Astrocyte (in vitro differentiated cells and primary cell): ENCODE data around the gene RALGDS. TPM values are rescaled to one million over a fixed set of nuclear protein-coding genes. Genes with fewer than 3 reads are reported as not detected.

ENCODE experiments used
- DNase-seq: peaks from one replicate; pipeline ENCODE4 v3.0.0-alpha.2; 2010; ENCODE audit warnings: low read depth
- FAIRE-seq: peaks from 2 replicates; lab custom pipeline; 2011; peaks lifted over from hg19 to GRCh38; lab: Jason Lieb, UNC
- H2AFZ ChIP-seq: 2 replicates; pipeline ENCODE4 v1.6.0; 2012; ENCODE audit warnings: low read depth, low read length, inconsistent platforms
- H3K27ac ChIP-seq: 2 replicates; pipeline ENCODE4 v1.5.1; 2011; ENCODE audit warnings: low read depth, low read length, inconsistent platforms
- H3K27me3 ChIP-seq: 2 replicates; pipeline ENCODE4 v1.6.0; 2011; ENCODE audit warnings: low read length, inconsistent platforms; ENCODE audit not compliant: insufficient read depth
- H3K36me3 ChIP-seq: 2 replicates; pipeline ENCODE4 v1.5.1; 2011; ENCODE audit warnings: low read length, inconsistent platforms; ENCODE audit not compliant: insufficient read depth
- H3K4me1 ChIP-seq: 2 replicates; pipeline ENCODE4 v1.5.1; 2011; ENCODE audit warnings: low read length, inconsistent platforms; ENCODE audit not compliant: insufficient read depth
- H3K4me2 ChIP-seq: 2 replicates; pipeline ENCODE4 v1.6.0; 2012; ENCODE audit warnings: low read length, inconsistent platforms
- H3K4me3 ChIP-seq: 2 replicates; pipeline ENCODE4 v1.5.1; 2011; ENCODE audit warnings: low read depth, mild to moderate bottlenecking, low read length, inconsistent platforms; ENCODE audit not compliant: insufficient read depth
- H3K79me2 ChIP-seq: 2 replicates; pipeline ENCODE4 v1.6.0; 2012; ENCODE audit warnings: mild to moderate bottlenecking, low read length, inconsistent platforms; ENCODE audit not compliant: insufficient read depth
- H3K9ac ChIP-seq: 2 replicates; pipeline ENCODE4 v1.6.0; 2012; ENCODE audit warnings: mild to moderate bottlenecking, low read length, inconsistent platforms
- H3K9me3 ChIP-seq: 2 replicates; pipeline ENCODE4 v1.5.1; 2012; ENCODE audit warnings: low read depth, mild to moderate bottlenecking, low read length, inconsistent platforms; ENCODE audit not compliant: insufficient read depth
- H4K20me1 ChIP-seq: 2 replicates; pipeline ENCODE4 v1.6.0; 2012; ENCODE audit warnings: low read length, inconsistent platforms; ENCODE audit not compliant: insufficient read depth
- H3K27ac Mint-ChIP-seq: one replicate; pipeline ENCODE4 v1.8.0; 2021; ENCODE audit warnings: mild to moderate bottlenecking, mixed read lengths; ENCODE audit not compliant: unreplicated experiment
- H3K27me3 Mint-ChIP-seq: one replicate; pipeline ENCODE4 v1.8.0; 2021; ENCODE audit warnings: low read depth, mixed read lengths; ENCODE audit not compliant: unreplicated experiment
- H3K36me3 Mint-ChIP-seq: one replicate; pipeline ENCODE4 v1.8.0; 2021; ENCODE audit warnings: low read depth, mixed read lengths; ENCODE audit not compliant: unreplicated experiment
- H3K4me1 Mint-ChIP-seq: one replicate; pipeline ENCODE4 v1.8.0; 2021; ENCODE audit warnings: low read depth, mixed read lengths; ENCODE audit not compliant: unreplicated experiment
- H3K4me3 Mint-ChIP-seq: one replicate; pipeline ENCODE4 v1.8.0; 2021; ENCODE audit warnings: mild to moderate bottlenecking, moderate library complexity, mixed read lengths; ENCODE audit not compliant: unreplicated experiment
- H3K9me3 Mint-ChIP-seq: one replicate; pipeline ENCODE4 v1.8.0; 2021; ENCODE audit warnings: mild to moderate bottlenecking, mixed read lengths; ENCODE audit not compliant: unreplicated experiment
- EZH2 ChIP-seq: IDR thresholded peaks from 2 replicates; pipeline ENCODE4 v1.6.1; 2012; ENCODE audit warnings: mild to moderate bottlenecking, low read length, inconsistent platforms; ENCODE audit not compliant: insufficient read depth
- total RNA-seq: library from RNA; stranded (reverse); gene quantifications from 2 replicates; pipeline ENCODE4 v1.2.1, GENCODE V29; 2021
- TF ChIP-seq, protein P1 (sequence below): IDR thresholded peaks from 2 replicates; pipeline ENCODE4 v1.5.1; 2011; ENCODE audit warnings: low read depth, mild to moderate bottlenecking, inconsistent platforms, low read length, moderate library complexity; ENCODE audit not compliant: insufficient read depth

Gene RALGDS
- total RNA-seq, 1 donor from 2014 or later, result 46.6 TPM

GRCh38 chr9:133056533-133056932 lies 64.5 kb downstream of the RALGDS start:
- no peaks in the 10 kb centered on the region for H3K27me3 Mint-ChIP-seq
- H3K27ac Mint-ChIP-seq, result no peak overlapping the region
- Histone ChIP-seq H3K9ac (no peak overlapping the region), H3K4me3 (no peak overlapping the region), H3K36me3 (peaks cover 8% of the 10 kb centered on the region), H3K4me1 (no peaks in the 10 kb centered on the region), H4K20me1 (peaks cover 6% of the 10 kb centered on the region), H3K4me2 (no peak overlapping the region), H3K27me3 (no peaks in the 10 kb centered on the region), H3K27ac (no peak overlapping the region), H3K9me3 (no peaks in the 10 kb centered on the region), H2AFZ (no peak overlapping the region), H3K79me2 (no peaks in the 10 kb centered on the region)
- DNase-seq, result no peak
- FAIRE-seq, result no peak
- no peak overlapping the region for H3K4me3 Mint-ChIP-seq
- peaks cover 22% of the 10 kb centered on the region for H3K36me3 Mint-ChIP-seq
- no peaks in the 10 kb centered on the region for H3K9me3 Mint-ChIP-seq
- TF ChIP-seq, protein P1, sequence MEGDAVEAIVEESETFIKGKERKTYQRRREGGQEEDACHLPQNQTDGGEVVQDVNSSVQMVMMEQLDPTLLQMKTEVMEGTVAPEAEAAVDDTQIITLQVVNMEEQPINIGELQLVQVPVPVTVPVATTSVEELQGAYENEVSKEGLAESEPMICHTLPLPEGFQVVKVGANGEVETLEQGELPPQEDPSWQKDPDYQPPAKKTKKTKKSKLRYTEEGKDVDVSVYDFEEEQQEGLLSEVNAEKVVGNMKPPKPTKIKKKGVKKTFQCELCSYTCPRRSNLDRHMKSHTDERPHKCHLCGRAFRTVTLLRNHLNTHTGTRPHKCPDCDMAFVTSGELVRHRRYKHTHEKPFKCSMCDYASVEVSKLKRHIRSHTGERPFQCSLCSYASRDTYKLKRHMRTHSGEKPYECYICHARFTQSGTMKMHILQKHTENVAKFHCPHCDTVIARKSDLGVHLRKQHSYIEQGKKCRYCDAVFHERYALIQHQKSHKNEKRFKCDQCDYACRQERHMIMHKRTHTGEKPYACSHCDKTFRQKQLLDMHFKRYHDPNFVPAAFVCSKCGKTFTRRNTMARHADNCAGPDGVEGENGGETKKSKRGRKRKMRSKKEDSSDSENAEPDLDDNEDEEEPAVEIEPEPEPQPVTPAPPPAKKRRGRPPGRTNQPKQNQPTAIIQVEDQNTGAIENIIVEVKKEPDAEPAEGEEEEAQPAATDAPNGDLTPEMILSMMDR, result no peak
- TF ChIP-seq EZH2, result no peak
- H3K4me1 Mint-ChIP-seq, result peaks cover 9% of the 10 kb centered on the region

DNA sequence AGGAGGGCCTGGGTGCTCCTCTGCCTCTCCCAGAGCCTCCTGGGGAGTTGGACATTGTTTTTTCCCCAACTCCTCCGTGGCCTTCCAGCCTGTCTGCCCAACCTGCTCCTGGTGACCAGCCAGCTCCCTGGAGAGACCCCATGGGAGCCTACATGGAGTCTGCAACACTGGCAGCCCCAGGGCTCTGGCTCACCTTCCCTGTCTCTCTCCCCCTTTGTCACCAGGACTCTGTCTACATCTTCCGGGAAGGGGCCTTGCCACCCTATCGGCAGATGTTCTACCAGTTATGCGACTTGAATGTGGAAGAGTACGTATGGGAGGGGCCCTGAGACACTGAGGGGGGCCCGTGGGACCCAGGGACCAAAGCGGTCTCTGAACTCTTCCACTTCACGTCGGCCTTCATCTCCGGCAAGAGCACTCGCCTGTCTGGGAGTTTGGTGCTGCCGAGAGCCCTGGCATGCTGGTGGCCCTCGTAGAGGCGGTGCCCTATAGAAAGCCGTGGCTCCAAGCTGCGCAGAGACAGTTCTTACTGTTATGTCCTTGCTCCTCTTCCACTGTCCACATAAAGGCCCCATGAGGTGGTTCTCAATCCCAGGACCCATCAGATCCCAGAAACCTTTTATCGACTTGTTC lies 65.1 kb downstream of the RALGDS start:
- Histone ChIP-seq H3K4me1 (no peaks in the 10 kb centered on the region), H3K79me2 (no peaks in the 10 kb centered on the region), H3K4me2 (no peak overlapping the region), H3K27ac (no peak overlapping the region), H2AFZ (no peak overlapping the region), H4K20me1 (peaks cover 12% of the 10 kb centered on the region), H3K9ac (no peak overlapping the region), H3K9me3 (no peaks in the 10 kb centered on the region), H3K27me3 (no peaks in the 10 kb centered on the region), H3K36me3 (peaks cover 12% of the 10 kb centered on the region), H3K4me3 (no peak overlapping the region)
- H3K9me3 Mint-ChIP-seq, result no peaks in the 10 kb centered on the region
- DNase-seq, result no peak
- FAIRE-seq, result no peak
- peak overlapping the region; percentile 41 for H3K27ac Mint-ChIP-seq
- TF ChIP-seq, protein P1, result no peak
- no peak for TF ChIP-seq EZH2
- H3K4me3 Mint-ChIP-seq, result no peak overlapping the region
- peaks cover 7% of the 10 kb centered on the region for H3K4me1 Mint-ChIP-seq
- H3K36me3 Mint-ChIP-seq, result peaks cover 23% of the 10 kb centered on the region
- no peaks in the 10 kb centered on the region for H3K27me3 Mint-ChIP-seq

DNA sequence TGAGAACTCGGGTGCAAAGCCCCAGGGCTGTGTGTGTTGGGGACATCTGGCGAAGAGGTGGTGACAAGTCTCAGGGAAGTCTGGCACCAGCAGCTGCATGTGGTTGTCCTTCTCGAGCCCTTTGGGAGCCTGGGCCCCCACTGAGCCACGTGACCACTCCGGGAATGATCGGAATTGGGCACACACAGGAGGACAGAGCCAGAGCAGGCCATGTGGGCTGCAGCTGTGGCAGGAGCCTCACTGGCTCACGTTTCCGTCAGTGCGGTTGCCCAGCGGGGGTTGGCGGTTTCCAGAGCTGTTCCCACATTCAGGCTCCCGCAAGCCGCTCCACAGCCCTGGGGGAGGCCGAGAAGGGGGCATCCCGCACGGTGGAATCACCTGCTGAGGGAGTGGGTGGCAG lies 66.1 kb downstream of the RALGDS start:
- no peaks in the 10 kb centered on the region for H3K27me3 ChIP-seq
- Mint-ChIP-seq H3K4me3 (no peak overlapping the region), H3K27ac (peak overlapping the region; percentile 62), H3K9me3 (no peaks in the 10 kb centered on the region), H3K36me3 (peaks cover 24% of the 10 kb centered on the region), H3K27me3 (no peaks in the 10 kb centered on the region), H3K4me1 (peaks cover 5% of the 10 kb centered on the region)
- no peak overlapping the region for H3K4me2 ChIP-seq
- TF ChIP-seq, protein P1, result no peak
- no peak for TF ChIP-seq EZH2
- no peaks in the 10 kb centered on the region for H3K4me1 ChIP-seq
- H3K9me3 ChIP-seq, result no peaks in the 10 kb centered on the region
- H3K36me3 ChIP-seq, result peaks cover 13% of the 10 kb centered on the region
- DNase-seq, result peak; percentile 4
- H4K20me1 ChIP-seq, result peaks cover 21% of the 10 kb centered on the region
- no peaks in the 10 kb centered on the region for H3K79me2 ChIP-seq
- H3K9ac ChIP-seq, result no peak overlapping the region
- FAIRE-seq, result no peak
- no peak overlapping the region for H3K4me3 ChIP-seq
- H2AFZ ChIP-seq, result no peak overlapping the region
- no peak overlapping the region for H3K27ac ChIP-seq
